HG02884 (cell line): ENCODE data around the gene TPSD1.
"Not testable (repeated sequence)": the region's sequence is repeated elsewhere in the genome, so short reads cannot be mapped to it uniquely, and the experiment has no call there.

Experiments
- ATAC-seq: cut with Tn5 transposase; IDR thresholded peaks from one replicate; pipeline ENCODE4 v1.9.1; 2021; ENCODE audit warnings: mild to moderate bottlenecking, moderate library complexity; ENCODE audit not compliant: unreplicated experiment

TPSD1 gene

GRCh38 chr16:1240436-1240835 is 15.4 kb upstream of the TPSD1 start, which contains the start of gene TPSAB1:
Gene TPSAB1, plus strand, starts transcription at chr16:1240705. Its CDS starts 234 bp downstream, at chr16:1240939.
- not testable (repeated sequence) for ATAC-seq

GRCh38 chr16:1241081-1241480 is 14.8 kb upstream of the TPSD1 start:
- not testable (repeated sequence) for ATAC-seq

- ATAC-seq, result not testable (repeated sequence)
These were observed 12.5 kb upstream of the TPSD1 start for GRCh38 chr16:1243363-1243762.

- ATAC-seq, result not testable (repeated sequence)
These were observed 11.7 kb upstream of the TPSD1 start for GRCh38 chr16:1243907-1244850.

GRCh38 chr16:1244881-1245280 is 11.0 kb upstream of the TPSD1 start:
- no peak for ATAC-seq

GRCh38 chr16:1245452-1246020 is 10.3 kb upstream of the TPSD1 start:
- no peak for ATAC-seq

GRCh38 chr16:1247903-1248537 is 7.8 kb upstream of the TPSD1 start:
- ATAC-seq, result not testable (repeated sequence)

GRCh38 chr16:1249031-1249755 is 6.7 kb upstream of the TPSD1 start:
- ATAC-seq, result not testable (repeated sequence)

GRCh38 chr16:1253701-1254364 is 2.0 kb upstream of the TPSD1 start:
- ATAC-seq, result not testable (repeated sequence)

- not testable (repeated sequence) for ATAC-seq
These were observed 1.0 kb upstream of the TPSD1 start for GRCh38 chr16:1254821-1255220.

- not testable (repeated sequence) for ATAC-seq
These were observed 516 bp downstream of the TPSD1 start for GRCh38 chr16:1256296-1256873.

- no peak for ATAC-seq
These were observed 1.0 kb downstream of the TPSD1 start for GRCh38 chr16:1256874-1257322.

- ATAC-seq, result no peak
These were observed 1.8 kb downstream of the TPSD1 start for GRCh38 chr16:1257561-1258224.

- no peak for ATAC-seq
These were observed 2.3 kb downstream of the TPSD1 start for GRCh38 chr16:1258225-1258600.

GRCh38 chr16:1258906-1259759 is 3.3 kb downstream of the TPSD1 start:
- no peak for ATAC-seq

- no peak for ATAC-seq
These were observed 3.8 kb downstream of the TPSD1 start for GRCh38 chr16:1259760-1260068.

GRCh38 chr16:1260101-1260680 is 4.3 kb downstream of the TPSD1 start:
- ATAC-seq, result no peak
